HG03354 (cell line): ENCODE results near the gene PIN1.

Experiments used
- ATAC-seq: cut with Tn5 transposase; IDR thresholded peaks from one replicate; pipeline ENCODE4 v1.9.1; 2021; ENCODE audit warnings: mild to moderate bottlenecking; ENCODE audit not compliant: unreplicated experiment, poor library complexity, severe bottlenecking

Gene PIN1

GRCh38 chr19:9850235-9850959 lies 15.3 kb downstream of the PIN1 start:
- no peak for ATAC-seq

DNA sequence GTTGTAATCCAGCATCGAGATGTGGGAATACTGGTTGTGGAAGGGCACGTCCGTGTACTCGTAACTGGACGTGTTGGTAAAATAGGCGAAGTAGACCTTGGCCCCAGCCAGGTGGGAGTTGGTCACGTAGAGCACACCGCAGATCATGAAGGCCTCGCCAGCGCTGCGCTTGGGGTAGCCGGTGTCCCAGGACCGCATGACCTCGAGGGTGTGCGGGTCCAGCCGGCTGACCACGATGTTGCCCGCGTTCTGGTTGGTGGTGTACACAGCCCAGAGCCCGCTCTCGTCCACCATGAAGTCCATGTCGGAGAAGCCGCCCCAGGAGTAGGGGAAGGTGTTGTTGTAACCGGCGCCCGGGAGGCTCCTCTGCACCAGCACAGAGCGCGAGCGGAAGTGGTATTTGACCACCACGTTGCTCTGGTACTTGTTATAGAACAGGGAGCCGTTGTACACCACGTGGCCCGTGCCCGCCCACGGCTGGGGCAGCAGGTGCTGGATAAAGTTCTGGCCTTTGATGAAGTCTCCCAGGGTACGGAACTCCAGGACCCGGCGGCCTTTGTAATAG lies 19.2 kb downstream of the PIN1 start:
- no peak for ATAC-seq

GRCh38 chr19:9856609-9857008 lies 21.5 kb downstream of the PIN1 start:
- no peak for ATAC-seq

DNA sequence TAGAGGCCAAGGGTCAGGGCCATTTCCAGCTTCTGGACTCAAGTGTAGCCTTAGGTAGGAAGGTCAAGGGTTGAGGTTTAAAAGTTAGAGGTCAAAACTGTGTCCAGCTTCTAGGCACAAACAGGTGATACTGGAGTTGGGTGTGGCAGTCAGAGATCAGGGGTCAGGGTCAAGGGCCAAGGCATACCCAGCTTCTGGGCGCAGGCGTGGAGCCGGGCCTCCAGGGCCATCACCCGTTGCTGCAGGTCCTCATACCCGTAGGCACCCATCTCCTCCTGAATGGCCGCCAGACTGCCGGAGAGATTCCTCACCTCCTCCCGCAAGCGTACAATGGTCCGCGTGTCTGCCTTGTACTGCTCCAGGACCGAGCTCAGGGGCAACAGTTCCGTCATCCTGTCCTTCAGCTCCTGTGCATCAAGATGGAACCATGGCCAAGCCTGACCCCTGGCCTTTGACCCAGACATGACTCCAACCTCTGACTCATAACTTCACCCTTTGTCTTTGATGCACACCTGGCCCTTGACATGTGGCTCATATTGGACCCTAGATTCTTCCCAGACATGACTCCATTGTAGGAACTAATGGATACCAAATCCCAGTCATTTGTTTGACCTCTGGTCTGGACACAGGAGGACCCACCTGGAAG lies 22.1 kb downstream of the PIN1 start:
- ATAC-seq = no peak

- ATAC-seq = no peak
Observed at GRCh38 chr19:9857920-9858746, 23.0 kb downstream of the PIN1 start.

DNA sequence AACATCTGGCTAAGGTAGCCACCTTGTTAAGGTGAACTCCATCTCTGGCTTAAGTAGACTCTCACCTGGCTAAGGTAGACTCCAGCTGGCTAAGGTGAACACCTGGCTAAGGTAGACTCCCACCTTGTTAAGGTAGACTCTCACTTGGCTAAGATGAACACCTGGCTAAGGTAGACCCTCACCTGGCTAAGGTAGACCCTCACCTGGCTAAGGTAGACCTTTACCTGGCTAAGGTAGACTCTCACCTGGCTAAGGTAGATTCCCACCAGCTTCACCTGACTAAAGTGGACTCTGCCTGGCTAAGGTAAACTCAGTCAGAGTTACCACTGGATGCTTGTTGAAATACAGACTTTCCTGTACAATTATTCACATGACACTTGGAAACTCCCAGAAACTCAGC lies 23.6 kb downstream of the PIN1 start:
- no peak for ATAC-seq

- no peak for ATAC-seq
Observed at GRCh38 chr19:9860407-9860806, 25.3 kb downstream of the PIN1 start.

DNA sequence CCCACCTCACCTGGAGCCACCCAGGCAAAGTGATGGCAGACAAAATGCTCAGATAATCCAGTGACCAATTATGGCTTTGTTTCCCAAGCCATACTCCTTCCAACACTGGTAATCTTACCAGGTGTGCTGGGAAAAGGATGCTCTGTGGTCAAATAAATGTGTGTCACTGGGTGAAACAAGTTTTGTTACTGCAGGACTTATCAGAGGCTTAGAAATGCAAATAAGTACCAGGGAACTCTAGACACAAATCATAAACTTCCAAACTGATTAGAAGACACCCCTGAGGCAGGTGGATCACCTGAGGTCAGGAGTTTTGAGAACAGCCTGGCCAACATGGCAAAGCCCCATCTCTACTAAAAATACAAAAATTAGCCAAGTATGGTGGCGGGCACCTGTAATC lies 26.4 kb downstream of the PIN1 start:
- ATAC-seq = no peak

GRCh38 chr19:9862938-9863337 lies 27.8 kb downstream of the PIN1 start:
- no peak for ATAC-seq

DNA sequence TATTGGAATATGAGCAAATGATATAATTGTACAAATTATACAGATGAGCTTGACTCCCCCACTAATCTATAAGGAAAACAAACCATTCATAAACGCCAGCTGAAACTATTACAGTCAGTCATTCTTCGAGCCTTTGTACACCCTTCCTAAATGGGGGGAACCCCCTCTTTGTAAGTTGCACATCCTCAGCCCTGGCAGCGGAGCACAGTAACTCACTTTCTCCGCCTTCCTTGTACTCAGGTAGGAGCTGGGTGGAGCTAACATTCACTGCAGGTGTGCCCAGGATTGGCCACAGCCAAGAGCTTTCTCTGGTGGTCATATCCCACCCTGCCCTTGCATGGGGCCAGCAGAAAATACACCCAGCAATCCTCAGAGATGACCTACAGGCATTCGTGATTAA lies 28.6 kb downstream of the PIN1 start:
- ATAC-seq = no peak

- ATAC-seq = no peak
Observed at GRCh38 chr19:9865732-9866501, 30.8 kb downstream of the PIN1 start.

DNA sequence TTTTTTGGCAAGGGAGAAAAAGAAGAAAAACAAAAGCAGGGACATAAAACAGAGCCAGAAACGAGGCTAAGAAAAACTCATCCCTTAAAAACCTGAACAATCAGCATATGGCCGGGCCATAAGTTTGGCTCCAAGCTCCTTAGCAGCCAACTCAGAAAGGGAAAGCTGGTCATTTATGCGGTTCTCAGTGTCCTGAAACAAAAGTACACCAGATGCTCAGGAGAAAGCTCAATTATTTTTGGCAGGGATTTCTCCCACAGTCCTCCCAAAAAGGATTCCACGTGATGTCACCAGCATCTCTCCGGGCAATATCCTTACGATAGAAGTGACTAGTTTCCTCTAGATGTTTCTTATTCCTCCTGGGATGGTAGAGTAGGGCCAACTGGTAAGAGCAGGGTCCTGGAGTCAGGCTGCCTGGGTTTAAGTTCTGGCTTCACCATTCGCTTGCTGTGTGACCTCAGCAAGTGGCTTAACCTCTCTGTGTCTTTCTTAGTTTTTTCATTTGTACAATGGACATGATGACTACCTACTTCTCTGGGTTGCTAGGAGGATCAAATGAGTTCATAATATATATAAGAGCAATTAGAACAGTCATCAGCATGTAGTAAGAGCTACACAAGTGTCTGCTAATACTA lies 34.0 kb downstream of the PIN1 start:
- ATAC-seq = no peak

DNA sequence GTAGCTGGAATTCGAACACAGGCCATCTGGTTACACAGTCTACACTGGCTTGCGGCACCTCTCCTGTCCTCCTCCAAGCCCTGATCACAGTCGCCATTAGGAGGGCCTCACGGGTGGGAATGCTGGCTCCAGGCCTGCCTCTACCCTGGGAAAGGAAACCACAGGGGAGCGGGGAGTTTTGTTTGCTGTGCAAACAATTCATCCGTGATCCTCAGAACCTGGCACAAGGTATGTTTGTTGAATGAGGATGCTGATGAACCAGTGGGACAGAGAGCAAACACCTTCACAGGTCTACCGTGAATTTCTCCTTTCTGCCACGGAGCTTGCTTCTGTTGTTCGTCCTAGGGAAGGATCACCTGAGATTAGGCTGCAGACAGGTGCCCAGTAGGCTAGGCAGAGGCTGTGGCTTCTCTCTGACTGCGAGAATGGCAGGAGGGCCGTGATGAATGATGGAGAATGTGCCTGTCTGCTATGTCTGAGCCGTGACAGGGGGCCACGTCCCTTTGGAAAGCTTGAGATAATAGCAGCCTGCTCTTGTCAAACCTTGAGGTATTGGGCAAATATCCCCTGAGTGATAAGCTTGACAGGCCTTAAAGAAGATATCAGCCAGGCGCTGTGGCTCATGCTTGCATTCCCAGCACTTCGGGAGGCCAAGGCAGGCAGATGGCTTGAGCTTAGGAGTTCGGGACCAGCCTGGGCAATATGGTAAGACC lies 36.7 kb downstream of the PIN1 start:
- ATAC-seq = no peak

DNA sequence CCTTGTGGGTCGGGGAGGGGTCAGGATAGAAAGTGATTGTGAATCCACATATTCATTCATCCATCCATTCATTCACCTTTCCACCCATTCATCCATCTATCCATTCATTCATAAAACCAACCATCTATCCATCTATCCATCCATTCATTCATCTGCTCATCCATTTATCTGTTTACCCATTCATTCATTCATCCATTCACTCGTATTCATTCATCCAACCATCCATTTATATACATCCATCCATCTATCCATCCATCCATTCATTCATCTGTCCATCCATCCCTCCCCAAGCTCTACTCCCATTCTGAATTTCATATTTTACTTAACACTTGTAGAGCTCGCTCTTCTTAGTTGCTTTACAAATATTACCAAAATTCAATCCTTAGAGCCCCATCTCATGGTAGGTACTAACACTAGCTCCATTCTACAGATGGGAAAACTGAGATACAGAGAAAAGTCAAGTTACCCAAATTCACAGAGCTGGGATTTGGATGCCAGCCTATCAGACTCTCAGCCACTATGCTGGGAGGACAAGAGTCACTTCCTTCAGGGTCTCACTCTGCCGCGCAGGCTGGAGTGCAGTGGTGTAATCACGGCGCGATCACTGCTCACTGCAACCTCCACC lies 37.6 kb downstream of the PIN1 start:
- no peak for ATAC-seq

DNA sequence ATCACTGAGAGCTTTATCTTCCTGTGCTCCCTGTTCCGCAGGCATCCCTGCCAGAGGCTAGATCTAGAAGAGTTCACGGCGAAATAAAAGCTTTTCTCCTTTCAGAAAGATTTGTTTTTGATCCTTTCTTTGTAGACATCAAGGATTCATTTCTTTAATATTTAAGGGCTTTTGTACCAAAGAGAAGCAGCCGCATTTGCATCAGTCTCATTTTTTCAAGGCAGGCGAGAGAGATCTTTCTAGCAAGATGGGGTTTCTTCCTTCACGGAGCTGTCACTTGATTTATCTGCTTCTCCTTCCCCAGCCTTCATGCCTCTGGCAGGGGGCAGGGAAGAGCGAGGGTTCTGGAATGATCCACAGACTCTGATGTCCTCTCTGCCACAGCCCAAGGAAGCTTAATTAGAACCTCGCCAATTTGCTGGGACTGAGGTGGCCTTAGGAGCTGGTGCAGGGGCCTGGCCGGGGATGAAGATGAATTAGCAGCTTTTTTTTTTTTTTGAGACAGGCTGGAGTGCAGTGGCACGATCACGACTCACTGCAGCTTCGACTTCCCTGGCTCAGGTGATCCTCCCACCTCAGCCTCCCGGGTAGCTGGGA lies 40.0 kb downstream of the PIN1 start:
- ATAC-seq = no peak

- ATAC-seq = no peak
Observed at GRCh38 chr19:9875796-9876195, 40.7 kb downstream of the PIN1 start.

GRCh38 chr19:9877780-9878510 lies 42.8 kb downstream of the PIN1 start:
- no peak for ATAC-seq
